Activated CD4-positive, alpha-beta T cell treated with anti-CD3 and anti-CD28 coated beads for 1 hour (primary cell): Measurements from ENCODE around the gene TBC1D4.
"Not testable (repeated sequence)": the region's sequence is repeated elsewhere in the genome, so short reads cannot be mapped to it uniquely, and the experiment has no call there.

Source experiments
- DNase-seq: peaks from one replicate; pipeline ENCODE4 v3.0.0-alpha.2; 2020

The TBC1D4 gene

DNA sequence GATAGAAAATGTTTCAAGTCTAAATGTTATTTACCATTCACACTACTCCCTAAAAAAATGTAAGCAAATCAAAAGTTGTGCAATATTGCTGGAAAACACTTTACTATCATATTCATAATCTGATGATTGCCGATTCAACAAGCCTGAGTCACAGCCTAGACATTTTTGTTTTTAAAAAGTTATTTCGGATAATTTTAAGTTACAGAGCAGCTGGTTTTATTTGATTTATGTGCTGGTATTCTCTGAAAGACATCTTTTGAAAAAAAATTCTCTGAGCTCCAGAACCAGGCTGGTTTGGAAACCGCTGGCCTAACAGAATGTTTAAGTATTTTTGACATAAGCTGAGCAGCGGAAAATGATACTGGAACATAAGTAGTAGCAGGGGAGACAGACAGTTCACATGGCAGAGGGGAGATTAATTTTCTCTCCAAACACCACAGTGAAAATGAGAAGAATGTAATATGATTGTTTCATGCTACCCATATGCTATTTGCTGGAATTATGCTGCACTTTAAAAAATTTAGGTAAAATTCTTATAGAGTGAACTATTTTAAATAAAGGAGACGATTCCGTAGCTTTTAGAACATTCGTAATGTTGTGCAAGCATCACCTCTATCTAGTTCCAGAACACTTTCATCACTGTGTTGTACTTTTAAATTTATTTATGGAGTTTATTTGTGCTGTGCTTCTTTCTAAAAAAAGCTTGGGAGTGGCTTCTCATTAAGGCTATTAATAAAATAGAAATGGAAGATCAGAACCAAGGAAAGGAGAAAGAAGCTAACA, 36.1 kb downstream of the TBC1D4 start:
- no peak for DNase-seq

DNA sequence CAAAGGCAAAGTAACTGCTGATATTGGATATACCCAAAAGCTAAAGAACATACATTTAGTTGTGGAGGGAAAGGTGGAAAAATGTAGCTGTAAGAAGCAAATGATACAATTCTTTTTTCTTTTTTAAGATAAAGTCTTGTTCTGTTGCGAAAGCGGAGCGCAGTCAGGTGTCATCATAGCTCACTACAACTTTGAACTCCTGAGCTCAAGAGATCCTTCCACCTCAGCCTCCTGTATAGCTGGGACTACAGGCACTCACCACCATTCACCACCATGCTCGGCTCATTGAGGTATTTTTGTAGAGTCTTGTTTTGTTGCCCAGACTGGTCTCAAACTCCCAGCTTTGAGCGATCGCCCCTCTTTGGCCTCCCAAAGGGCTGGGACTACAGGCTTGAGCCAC, 38.0 kb downstream of the TBC1D4 start:
- no peak for DNase-seq

DNA sequence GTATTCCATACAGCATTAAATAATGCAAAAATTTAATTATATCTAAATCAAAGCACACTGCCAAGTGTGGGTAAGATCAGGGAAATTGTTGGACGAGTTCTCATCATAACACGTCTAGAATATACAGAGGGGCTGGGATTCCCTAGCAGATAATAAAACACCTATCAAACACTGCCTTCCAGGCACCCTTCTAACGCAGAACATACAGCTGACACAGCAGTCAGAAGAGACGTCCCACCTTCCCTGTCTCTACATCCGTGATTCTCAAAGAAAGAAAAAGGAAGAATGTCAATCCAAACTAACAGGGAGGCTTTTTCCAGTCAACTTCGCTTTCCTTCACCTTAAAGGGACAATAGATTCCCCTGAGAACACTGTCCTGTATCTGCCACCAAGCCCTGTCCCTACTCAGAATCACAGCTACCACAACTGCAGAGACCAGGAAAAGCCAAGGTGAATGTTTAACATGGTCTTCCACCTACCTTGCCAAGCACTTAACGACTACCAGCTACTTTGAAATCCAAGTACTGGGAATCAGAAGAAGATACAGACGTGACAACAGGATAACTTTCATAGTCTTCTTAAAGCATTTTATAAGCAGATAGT, 38.5 kb downstream of the TBC1D4 start:
- no peak for DNase-seq

DNA sequence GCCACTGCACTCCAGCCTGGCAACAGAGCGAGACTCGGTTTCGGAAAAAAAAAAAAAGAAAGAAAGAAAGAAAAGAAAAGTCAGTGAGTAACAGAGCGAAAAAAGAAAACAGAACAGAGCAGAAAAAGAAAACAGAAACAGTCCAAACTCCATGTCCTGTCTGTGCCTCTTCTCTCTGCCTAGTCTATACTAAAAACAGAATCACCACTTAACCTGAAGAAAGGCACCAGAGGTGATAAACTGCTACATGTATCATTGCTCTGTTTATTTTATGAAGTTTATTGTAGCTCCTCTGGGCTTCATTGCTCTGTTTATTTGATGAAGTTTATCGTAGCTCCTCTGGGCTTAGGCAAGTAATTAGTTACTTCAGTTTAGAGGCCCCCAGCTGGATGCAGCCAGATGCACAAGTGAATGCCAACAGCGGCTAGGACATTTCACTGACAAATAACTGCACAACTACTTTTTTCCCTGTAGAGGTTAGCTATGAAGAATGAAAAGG, 39.2 kb downstream of the TBC1D4 start:
- no peak for DNase-seq

DNA sequence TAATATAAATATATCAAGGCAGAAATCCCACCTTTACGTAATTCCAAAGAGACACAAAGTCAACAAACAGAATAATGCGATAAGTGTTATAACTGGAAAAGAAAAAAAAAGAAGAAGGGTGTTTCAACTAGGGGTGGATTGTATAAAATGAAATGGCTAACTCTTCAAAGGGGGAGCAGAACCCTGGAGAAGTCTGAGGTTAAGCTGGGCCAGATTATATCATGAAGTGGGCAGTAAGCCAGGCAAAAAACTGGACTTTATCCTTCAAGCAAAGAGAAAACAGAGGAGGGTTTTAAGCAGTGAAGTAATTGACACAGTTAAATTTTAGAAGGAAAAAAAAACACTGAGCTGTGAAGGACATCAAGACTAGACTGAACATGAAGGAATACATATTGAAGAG, 41.9 kb downstream of the TBC1D4 start:
- DNase-seq: no peak

DNA sequence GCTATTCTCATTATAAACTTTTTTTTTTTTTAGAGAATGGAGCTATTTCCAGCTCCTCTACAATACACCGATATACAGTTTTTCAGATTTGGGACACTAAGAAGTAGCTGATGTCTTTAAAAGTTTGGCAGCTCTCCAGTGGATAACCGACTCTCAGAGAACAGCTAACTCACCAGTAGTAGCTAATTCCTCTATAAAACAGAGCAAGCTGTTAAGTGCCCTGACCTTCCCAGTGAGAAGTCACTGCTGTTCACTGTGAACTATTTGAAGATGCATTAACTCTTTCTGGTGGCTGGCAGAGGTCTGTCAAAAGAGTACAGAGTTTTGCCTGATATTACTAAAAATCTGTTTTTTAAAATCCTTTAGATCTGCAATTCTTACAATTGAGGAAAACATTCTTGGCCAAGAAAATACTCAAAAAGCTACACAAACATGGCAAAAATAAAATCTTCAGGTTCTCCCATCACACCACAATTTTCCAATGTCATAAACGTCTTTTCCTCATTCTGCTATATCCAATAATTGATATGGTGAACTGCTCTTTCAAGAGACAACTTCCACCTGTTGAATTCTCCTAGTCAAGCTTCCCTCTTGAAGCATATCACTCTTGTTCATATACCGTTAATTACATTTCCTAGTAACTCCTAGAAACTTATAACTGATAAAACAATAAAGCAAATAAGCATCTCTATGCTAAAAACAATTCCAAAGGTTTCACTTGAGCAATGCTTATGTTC, 44.2 kb downstream of the TBC1D4 start:
- DNase-seq: no peak

DNA sequence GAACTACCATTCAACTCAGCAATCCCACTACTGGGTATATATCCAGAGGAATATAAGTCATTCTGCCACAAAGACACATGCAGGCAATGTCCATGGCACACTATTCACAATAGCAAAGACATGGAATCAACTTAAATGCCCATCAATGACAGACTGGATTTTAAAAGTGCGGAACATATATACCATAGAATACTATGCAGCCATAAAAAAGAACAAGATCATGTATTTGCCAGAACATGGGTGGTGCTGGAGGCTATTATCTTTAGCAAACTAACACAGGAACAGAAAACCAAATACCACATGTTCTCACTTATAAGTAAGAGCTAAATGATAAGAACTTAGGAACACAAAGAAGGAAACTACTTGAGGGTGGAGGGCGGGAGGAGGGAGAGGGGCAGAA, 47.8 kb downstream of the TBC1D4 start:
- not testable (repeated sequence) for DNase-seq

DNA sequence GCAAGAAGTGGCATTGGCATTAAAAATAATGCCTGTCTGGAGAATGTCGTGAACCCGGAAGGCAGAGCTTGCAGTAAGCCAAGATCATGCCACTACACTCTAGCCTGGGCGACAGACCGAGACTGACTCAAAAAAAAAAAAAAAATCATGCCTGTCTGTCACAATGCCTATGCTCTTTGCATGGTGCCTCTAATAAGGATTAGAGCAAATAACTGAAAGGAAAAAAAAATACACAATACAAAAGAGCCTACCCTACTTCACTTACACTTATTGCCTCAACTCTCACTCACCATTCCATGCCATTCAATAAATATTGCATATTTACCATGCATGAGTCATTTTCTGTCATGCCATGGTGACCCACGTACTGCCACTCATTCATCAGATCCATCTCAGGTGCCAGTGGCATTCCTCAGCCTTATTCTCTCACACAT, 49.1 kb downstream of the TBC1D4 start:
- DNase-seq: no peak

DNA sequence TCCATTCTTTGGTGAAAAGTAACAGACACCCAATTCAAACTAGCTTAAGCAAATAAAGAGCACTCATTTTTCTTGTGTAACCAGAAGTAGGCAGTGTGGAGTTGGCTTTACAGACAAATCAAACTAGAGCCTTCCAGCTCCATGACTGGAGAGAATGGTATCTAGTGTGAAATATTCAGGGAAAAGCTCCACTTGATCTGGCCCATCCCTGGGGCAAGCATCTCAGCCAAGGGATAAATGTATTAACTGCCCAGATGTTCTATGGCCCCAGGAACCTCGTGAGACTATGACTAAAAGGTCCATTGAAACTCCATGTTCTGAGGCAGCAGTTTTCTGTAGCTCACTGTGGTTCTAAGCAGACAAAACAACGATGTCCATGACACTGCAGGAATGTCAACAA, 49.9 kb downstream of the TBC1D4 start:
- DNase-seq: no peak

DNA sequence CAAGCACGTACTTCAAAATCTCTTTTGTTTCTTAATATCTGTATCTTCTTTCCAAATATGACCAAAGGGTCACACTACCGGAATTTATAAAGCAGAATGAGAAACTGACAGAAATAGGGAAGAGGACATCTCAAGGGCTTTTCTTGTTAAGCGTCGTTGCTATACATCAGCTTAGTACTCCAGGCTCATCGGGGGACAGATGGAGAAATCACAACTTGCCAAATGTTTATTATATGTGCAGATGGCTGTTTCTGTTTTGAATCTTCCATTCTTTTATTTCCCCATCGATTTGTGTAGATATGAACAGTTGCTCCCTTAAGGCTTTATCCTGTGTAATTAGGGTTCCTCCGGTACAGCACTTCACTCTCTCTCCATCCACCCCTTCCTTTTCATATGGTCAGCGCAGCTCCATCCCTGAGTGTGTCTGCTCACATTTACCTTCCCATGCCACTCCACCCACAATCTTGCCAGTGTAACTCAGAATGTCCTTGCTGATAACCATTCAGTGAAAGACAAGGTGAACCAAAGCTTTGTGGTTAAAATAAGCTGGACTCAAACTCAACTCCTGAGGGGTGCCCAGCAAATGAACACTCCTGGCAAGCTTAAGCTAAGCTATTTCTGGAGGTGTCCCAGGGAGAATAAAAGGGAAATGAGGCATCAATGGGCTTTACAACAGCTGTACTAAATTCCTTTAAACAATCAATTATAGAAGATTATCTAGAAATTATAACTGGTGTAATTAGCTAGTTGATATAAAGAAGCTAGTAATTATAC, 51.3 kb downstream of the TBC1D4 start:
- DNase-seq: no peak

DNA sequence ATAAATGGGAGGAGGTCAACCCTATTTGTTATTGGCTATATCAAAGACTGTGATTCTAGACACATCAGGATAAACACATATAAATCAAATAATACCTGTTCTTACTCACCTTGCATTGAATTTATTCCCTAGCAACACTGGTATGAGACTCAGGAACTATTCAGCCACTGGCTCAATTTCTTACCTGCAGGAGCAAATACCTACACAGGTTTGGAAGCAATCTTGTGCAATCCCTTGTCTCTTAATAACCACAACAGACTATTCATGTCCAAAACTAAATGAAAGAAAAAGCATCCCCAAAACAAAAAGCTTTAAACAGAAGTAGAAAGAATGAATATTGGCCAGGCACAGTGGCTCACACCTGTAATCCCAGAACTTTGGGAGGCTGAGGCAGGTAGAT, 55.5 kb downstream of the TBC1D4 start:
- DNase-seq: no peak

DNA sequence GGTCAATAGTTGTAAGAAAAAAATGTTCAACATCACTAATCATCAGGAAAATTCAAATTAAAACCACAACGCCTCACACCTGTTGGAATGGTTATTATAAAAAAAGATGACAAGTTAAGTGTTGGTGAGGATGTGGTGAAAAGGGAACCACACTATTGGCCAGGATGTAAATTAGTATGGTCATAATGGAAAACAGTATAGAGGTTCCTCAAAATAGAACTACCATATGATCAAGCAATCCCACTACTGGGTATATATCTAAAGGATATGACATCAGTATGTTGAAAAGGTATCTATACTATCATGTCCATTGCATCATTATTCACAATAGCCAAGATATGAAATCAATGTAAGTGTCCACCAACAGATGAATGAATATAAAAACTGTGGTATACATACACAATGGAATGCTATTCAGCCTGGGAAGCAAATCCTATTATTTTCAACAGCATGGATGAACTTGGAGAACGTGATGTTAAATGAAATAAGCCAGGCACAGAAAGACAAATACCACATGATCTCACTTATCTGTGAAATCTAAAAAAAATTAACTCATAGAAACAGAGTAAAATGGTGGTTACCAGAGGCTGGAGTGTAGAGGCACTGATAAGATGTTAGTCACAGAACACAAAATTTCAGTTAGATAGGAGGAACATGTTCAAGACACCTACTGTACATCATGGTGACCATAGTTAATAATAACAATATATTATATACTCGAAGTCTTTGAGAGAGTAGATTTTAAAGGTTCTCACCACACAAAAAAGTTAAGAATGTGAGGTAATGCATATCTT, 56.6 kb downstream of the TBC1D4 start:
- no peak for DNase-seq

DNA sequence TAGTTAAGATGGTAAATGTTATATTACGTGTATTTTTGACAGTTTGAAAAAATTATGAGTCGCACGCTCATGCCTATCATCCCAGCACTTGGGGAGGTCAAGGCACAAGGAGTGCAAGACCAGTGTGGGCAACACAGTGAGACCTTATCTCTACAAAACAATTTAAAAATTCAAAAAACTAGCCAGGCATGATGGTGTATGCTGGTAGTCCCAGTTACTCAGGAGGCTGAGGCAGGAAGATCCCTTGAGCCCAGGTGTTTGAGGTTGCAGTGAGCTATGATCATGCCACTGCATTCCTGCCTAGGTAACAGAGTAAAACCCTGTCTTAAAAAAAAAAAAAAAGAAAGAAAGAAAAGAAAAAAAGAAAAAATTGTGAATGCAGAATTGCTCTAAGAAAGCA, 58.0 kb downstream of the TBC1D4 start:
- no peak for DNase-seq

DNA sequence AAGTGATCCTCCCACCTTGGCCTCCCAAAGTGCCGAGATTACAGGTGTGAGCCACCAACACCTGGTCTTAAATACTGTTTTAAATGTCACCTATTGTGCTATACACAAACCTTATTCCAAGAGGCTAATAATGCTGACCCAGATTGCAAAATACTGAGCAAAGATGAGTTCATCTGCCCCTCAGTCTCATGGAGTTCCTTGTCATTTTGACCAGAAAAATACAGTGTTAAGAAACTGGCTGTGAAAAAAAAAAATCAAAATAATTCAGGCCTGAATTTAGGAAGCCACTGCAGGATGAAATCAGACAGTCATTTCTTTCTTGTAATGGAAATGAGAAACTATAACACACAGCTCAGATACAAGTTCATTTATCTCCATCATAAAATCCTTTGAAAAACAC, 59.9 kb downstream of the TBC1D4 start:
- DNase-seq: no peak

DNA sequence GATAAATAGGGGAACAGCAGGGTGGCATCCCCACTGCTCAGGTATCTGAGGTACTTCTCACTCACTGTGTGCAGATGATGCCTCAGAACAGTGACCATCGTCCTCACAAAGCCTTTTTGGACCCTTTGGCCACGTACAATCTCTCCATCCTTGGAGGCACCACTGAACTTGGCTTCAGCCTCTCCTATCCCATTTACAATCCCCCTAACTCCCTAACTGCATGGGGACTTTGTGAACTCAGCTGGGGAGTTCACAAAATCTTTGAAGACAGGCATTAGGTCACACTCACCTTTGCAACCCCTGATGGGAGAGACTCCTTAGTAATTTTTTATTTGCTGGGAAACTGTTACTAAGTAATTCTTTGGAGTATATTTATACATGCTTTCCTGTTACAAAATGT, 60.8 kb downstream of the TBC1D4 start:
- no peak for DNase-seq

DNA sequence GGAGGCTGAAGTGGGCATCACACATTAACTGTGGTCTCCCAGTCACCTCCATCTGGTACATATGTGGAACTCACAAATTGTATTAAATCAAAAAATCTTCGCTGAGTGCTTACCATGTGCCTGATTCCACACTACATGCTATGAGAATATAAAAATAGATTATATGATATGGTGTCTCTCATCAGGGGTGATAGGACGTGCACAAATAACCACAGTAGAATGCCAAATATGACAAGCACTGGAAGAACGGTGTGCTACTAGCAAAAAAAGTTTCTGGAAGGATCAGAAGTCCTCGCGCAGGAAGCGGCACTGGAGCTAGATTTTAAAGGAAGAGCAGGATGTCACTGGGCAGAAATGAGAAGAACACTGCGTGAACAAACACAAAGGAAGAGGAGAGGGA, 62.3 kb downstream of the TBC1D4 start:
- no peak for DNase-seq

DNA sequence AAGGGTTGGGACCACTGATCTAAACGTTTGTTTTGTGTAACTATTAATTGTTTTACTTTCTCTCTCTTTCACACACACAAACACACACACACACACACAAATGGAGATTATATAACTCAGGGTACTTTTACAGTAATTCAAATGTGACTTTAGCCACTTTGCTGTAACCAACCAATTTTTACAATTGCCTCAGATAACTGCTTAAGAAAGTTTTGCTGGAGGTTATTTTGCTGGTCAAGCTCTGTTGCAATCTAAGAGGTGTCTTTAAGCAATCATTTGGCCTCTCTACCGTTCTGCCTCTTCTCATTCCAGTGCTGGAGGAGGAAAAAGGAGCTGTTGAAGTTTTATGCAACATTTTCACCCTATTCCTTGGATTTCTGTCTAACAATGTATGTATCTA, 63.0 kb downstream of the TBC1D4 start:
- DNase-seq: no peak

DNA sequence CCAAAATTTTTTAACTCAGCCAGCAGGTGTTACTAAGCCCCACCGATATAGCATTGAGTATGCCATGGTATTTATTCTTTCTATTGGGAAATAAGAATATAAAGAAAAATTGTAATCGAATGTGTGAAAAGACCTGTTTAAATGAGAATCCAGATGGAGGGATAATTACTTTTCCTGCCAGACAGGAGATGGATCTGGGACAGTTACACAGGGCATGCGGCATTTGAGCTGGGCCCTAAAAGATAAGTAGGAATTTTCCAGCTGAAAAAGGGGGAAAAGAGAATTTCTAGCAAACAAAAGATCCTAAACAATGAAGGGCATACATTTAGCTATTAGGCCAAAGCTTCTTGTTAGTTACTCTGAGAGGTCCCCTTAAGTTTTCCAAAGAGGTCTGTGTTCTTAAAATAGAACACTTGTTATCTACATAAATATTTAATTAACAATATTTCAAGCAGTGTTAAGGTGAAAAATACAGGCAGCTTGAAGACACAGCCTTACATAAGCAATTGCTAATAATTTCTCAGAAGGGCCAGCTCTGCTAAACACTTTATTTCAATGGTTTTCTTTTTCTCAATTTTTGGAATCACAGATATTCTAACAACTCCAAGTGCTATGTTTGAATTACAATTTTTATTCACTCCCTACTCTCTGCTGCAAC, 63.7 kb downstream of the TBC1D4 start:
- no peak for DNase-seq

DNA sequence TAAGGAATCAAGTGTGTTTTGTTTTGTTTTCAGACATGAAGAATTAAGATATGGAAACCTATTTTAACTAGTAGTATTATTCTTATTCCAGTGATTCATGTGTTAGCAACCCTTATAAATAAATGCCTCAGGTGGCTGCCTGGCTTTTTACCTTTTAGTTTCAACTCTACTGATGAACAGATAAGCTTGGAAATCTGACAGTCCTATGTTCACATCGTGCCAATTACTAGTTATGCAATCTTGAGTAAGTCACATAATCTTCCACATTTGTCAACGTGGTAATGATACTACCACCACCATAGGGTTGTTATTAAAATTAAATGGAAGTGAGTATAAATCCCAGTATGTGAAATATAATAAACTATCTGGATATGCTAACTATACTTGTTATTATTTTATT, 64.3 kb downstream of the TBC1D4 start:
- no peak for DNase-seq

DNA sequence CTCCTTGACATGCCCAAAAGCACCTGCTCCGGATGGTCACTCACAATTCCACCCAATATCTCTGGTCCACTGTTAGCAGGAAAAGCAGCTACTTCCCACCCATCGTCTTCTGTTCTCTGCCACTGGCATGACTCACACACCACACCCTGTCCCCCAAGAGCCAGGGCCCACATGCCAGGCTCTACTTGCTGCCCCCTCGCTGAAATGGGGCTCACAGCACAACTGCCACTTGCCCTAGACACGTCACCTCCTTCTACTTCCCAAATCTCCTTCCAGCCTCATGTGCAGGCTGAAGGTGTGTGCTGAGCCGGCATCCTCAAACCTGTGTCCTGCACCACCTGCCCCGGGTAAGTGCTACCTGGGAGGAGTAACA, 65.0 kb downstream of the TBC1D4 start:
- no peak for DNase-seq

DNA sequence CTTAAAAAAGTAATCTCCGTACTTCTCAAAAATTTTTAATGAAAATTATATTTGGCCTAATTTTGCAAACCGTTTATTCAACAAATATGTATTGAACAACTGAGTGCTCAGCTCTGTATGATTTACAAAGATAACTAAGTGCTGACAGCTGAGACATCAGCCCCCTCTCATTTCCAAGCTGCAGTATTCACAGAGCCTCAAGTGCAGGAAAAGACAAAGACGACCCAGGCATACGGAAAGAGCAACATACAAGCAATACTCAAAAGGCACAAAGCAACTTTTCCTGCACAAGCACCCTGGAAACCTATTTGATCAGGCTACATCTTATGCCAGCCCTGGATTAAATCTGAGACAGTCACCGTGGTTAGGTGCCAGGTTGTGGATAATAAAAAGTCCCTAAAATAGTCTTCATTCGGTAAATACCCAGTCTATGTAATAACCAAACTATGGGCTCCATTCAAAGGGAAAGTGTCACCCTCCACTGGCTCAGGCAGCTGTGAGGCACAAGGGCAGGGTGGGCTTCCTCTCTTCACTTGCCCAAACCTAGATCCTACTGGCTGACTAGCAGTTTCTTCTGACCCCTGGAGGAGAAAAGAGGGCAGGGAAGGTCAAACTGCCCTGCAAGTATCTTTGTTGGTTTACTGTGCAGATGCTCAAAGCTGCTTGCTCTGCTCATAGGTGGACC, 65.5 kb downstream of the TBC1D4 start:
- no peak for DNase-seq
